B cell (primary cell): ENCODE measurements around the gene CA7. TPM values are rescaled to one million over a fixed set of nuclear protein-coding genes. Genes with fewer than 3 reads are reported as not detected.

Source experiments
- ATAC-seq: fragments of 200-7000 bp; cut with Tn5 transposase; one replicate; pipeline ENCODE4 v1.10.0; 2021; ENCODE audit warnings: low read depth, mild to moderate bottlenecking, moderate number of reproducible peaks, moderate library complexity
- CTCF ChIA-PET: fragments of 350-600 bp; sonication (Branson Sonifier 250); formaldehyde crosslinking; loops from one replicate; lab custom pipeline; 2021; ENCODE audit warnings: antibody characterized with exemption, inconsistent platforms; lab: Charles Lee
- POLR2A ChIA-PET: fragments of 350-600 bp; sonication (Branson Sonifier 250); formaldehyde crosslinking; loops from one replicate; lab custom pipeline; 2021; ENCODE audit warnings: antibody characterized with exemption; lab: Charles Lee
- DNase-seq: peaks from one replicate; pipeline ENCODE4 v3.0.0; 2013
- H2AFZ ChIP-seq: 2 replicates; pipeline ENCODE4 v1.6.1; 2012; ENCODE audit warnings: mild to moderate bottlenecking, low read depth, low read length; ENCODE audit not compliant: insufficient read depth, poor library complexity, severe bottlenecking
- H3K27ac ChIP-seq, 2 donors: 1 replicate in 1 of 2; 2 replicates in 1 of 2; pipeline ENCODE4 v1.5.1; 2012 to 2013; ENCODE audit warnings: low read length in 2 of 2, mild to moderate bottlenecking in 2 of 2, moderate library complexity in 1 of 2
- H3K27me3 ChIP-seq, 4 experiments: fragments of 200-600 bp in 1 of 4; sonication (generic) in 1 of 4; replicated peaks in 1 of 4; 1 replicate in 2 of 4; 2 replicates in 2 of 4; pipeline versions ENCODE4 v1.6.1 to v1.7.0; 2013 to 2016; ENCODE audit warnings: low read length in 3 of 4, mild to moderate bottlenecking in 2 of 4, mixed read lengths in 1 of 4, moderate library complexity in 1 of 4; ENCODE audit not compliant: insufficient read depth in 4 of 4, control insufficient read depth in 3 of 4; ENCODE audit errors: control extremely low read depth in 1 of 4
- H3K36me3 ChIP-seq, 2 experiments: replicated peaks in 1 of 2; 1 replicate in 1 of 2; 2 replicates in 1 of 2; pipeline versions ENCODE4 v1.6.1 to v1.7.1; 2013; ENCODE audit warnings: low read length in 1 of 2; ENCODE audit not compliant: insufficient read depth in 2 of 2, control insufficient read depth in 1 of 2; ENCODE audit errors: control extremely low read depth in 1 of 2, extremely low read depth in 1 of 2
- H3K4me1 ChIP-seq, 2 donors: fragments of 200-600 bp in 1 of 2; sonication (generic) in 1 of 2; 1 replicate in 1 of 2; 2 replicates in 1 of 2; pipeline versions ENCODE4 v1.5.1 to v1.6.1; 2013 to 2017; ENCODE audit warnings: low read length in 2 of 2; ENCODE audit not compliant: control insufficient read depth in 2 of 2, insufficient read depth in 2 of 2
- H3K4me2 ChIP-seq: replicated peaks from 2 replicates; pipeline ENCODE3; 2012; ENCODE audit warnings: mild to moderate bottlenecking, low read depth, low read length; ENCODE audit not compliant: poor library complexity, severe bottlenecking
- H3K4me3 ChIP-seq, 5 experiments: fragments of 200-600 bp in 1 of 5; sonication (generic) in 1 of 5; 1 replicate in 3 of 5; 2 replicates in 2 of 5; pipeline versions ENCODE4 v1.5.1 to v1.7.0; 2011 to 2016; ENCODE audit warnings: low read length in 4 of 5, mild to moderate bottlenecking in 4 of 5, low read depth in 2 of 5, control low read depth in 1 of 5, moderate library complexity in 1 of 5; ENCODE audit not compliant: insufficient read depth in 1 of 5; ENCODE audit errors: control extremely low read depth in 1 of 5, extremely low read depth in 1 of 5
- H3K79me2 ChIP-seq: fragments of 200-600 bp; sonication (generic); one replicate; pipeline ENCODE4 v1.6.0; 2016; ENCODE audit warnings: low read length; ENCODE audit not compliant: control insufficient read depth, insufficient read depth
- H3K9ac ChIP-seq: fragments of 200-600 bp; sonication (generic); 2 replicates; pipeline ENCODE4 v1.6.1; 2017; ENCODE audit warnings: mild to moderate bottlenecking, low read length, moderate library complexity
- H3K9me3 ChIP-seq, 3 donors: one replicate each; pipeline versions ENCODE4 v1.6.1 to v1.7.1; 2013; ENCODE audit warnings: low read length in 2 of 3; ENCODE audit not compliant: control insufficient read depth in 2 of 3, insufficient read depth in 1 of 3; ENCODE audit errors: control extremely low read depth in 1 of 3
- H4K20me1 ChIP-seq: 2 replicates; pipeline ENCODE4 v1.6.0; 2012; ENCODE audit warnings: mild to moderate bottlenecking, low read length; ENCODE audit not compliant: insufficient read depth, control insufficient read depth, poor library complexity, severe bottlenecking
- H3K27ac Mint-ChIP-seq: one replicate; pipeline ENCODE4 v1.8.0; 2021; ENCODE audit warnings: mixed read lengths
- H3K27me3 Mint-ChIP-seq: one replicate; pipeline ENCODE4 v1.8.0; 2021; ENCODE audit warnings: mixed read lengths
- H3K4me1 Mint-ChIP-seq: one replicate; pipeline ENCODE4 v1.8.0; 2021; ENCODE audit warnings: mixed read lengths
- H3K4me3 Mint-ChIP-seq: one replicate; pipeline ENCODE4 v1.8.0; 2021; ENCODE audit warnings: mixed read lengths
- H3K9me3 Mint-ChIP-seq: one replicate; pipeline ENCODE4 v1.8.0; 2022; ENCODE audit warnings: mixed read lengths; ENCODE audit not compliant: insufficient read depth
- EZH2 ChIP-seq: IDR thresholded peaks from 2 replicates; pipeline ENCODE4 v1.6.1; 2012; ENCODE audit warnings: borderline replicate concordance, low read depth, mild to moderate bottlenecking, moderate library complexity, low read length; ENCODE audit not compliant: insufficient read depth, poor library complexity, severe bottlenecking
- WGBS: methylation state at CpG from one replicate; pipeline ENCODE4 v1.1.5; 2013; ENCODE audit warnings: missing lambda C conversion rate; ENCODE audit not compliant: insufficient coverage; 5-methylcytosine and 5-hydroxymethylcytosine counted together
- intact Hi-C: fragments of 100-400 bp; cut with micrococcal nuclease; formaldehyde crosslinking; loops from one replicate; pipeline ENCODE4 v1.10.0; 2022
- polyA plus RNA-seq: library from polyadenylated mRNA; depleted of rRNA; stranded (reverse); fragments of >200 nt; gene quantifications from 2 replicates; pipeline ENCODE4 v1.2.3, GENCODE V29; 2012
- total RNA-seq, 2 donors: library from RNA; stranded (reverse); fragments of 120-200 nt in 1 of 2; gene quantifications; 1 replicate in 1 of 2; 2 replicates in 1 of 2; pipeline versions ENCODE4 v1.2.3 to v1.2.4, GENCODE V29; 2013 to 2022
- TF ChIP-seq, protein P1 (sequence below): fragments of 200-600 bp; IDR thresholded peaks from one replicate; pipeline ENCODE4 v1.8.0; 2022; ENCODE audit warnings: antibody characterized with exemption, mild to moderate bottlenecking

The CA7 gene
- total and polyA plus RNA-seq, 2 donors (not counting 1 experiment from before 2014, with no cell fraction given), result not detected

DNA sequence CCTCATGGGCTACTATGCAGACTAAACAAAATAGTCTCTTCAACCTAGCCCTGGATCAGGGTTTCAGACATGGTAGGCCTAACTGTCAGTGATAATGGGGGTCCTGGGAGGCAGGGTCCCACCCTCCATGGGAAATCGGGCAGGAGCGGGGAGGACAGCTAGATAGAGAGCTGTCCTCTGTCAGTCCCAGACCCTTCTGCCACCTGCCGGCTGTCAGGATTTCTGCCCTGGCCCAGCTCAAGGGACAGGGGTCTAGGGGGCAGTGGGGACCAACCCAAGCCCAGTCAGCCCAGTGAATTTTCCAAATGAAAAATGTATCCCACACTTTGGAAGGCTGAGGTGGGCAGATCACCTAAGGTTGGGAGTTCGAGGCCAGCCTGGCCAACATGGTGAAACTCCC, 5.3 kb downstream of the CA7 start:
- ChIA-PET CTCF (interaction anchor here (0.7 to 2.8 kb wide), 4 partner anchors 18 to 369 kb away, joined by 3 to 14 read pairs (median 4); partner anchors contain the start of gene NAE1), POLR2A (no interaction called here)

DNA sequence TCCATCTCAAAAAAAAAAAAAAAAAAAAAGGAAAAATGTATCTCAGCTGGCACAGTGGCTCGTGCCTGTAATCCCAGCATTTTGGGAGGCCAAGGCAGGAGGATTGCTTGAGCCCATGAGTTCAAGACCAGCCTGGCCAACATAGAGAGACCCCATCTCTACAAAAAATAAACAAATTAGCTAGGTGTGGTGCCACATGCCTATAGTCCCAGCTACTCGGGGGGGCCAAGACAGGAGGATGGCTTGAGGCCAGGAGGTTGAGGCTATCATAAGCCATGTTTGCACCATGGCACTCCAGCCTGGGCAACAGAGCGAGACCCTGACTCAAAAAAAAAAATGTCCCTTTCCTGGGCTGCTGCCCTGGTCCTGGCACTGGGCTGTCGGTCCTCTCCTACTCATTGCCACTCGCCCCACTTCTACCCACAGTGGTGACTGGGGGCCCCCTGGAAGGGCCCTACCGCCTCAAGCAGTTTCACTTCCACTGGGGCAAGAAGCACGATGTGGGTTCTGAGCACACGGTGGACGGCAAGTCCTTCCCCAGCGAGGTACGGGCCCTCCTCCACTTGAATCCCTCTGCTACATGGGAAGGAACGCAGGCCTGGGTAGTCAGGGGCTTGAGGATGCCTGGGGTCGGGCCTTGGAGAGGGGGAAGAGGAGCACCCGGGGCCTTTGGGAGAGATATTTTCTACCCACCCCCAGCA, 6.1 kb downstream of the CA7 start:
- peaks cover 25% of the 10 kb centered on the region for H3K27me3 Mint-ChIP-seq
- H3K79me2 ChIP-seq, result no peaks in the 10 kb centered on the region
- 68% methylated on average over 6 of the region's 14 CpGs for WGBS
- ChIA-PET POLR2A (no interaction called here), CTCF (interaction anchor here (0.7 to 2.8 kb wide), 3 partner anchors 17 to 369 kb away, joined by 4 to 14 read pairs (median 5); partner anchors contain the start of gene NAE1)
- no peaks in the 10 kb centered on the region for H4K20me1 ChIP-seq
- H3K36me3 ChIP-seq, result no peaks in the 10 kb centered on the region
- no peak overlapping the region for H3K27ac Mint-ChIP-seq
- DNase-seq (no peak), ATAC-seq (no peak)
- no peaks in the 10 kb centered on the region for H3K9me3 Mint-ChIP-seq
- no peak overlapping the region for H3K4me2 ChIP-seq
- H3K9ac ChIP-seq, result no peak overlapping the region
- H2AFZ ChIP-seq, result no peak overlapping the region
- no peak overlapping the region for H3K4me3 Mint-ChIP-seq
- H3K27me3 ChIP-seq, result peaks cover 0 to 20% (median 5%) of the 10 kb centered on the region in 4 experiments
- no peak overlapping the region for H3K27ac ChIP-seq
- H3K4me3 ChIP-seq, result no peak overlapping the region
- H3K9me3 ChIP-seq, result no peaks in the 10 kb centered on the region
- TF ChIP-seq, protein P1, sequence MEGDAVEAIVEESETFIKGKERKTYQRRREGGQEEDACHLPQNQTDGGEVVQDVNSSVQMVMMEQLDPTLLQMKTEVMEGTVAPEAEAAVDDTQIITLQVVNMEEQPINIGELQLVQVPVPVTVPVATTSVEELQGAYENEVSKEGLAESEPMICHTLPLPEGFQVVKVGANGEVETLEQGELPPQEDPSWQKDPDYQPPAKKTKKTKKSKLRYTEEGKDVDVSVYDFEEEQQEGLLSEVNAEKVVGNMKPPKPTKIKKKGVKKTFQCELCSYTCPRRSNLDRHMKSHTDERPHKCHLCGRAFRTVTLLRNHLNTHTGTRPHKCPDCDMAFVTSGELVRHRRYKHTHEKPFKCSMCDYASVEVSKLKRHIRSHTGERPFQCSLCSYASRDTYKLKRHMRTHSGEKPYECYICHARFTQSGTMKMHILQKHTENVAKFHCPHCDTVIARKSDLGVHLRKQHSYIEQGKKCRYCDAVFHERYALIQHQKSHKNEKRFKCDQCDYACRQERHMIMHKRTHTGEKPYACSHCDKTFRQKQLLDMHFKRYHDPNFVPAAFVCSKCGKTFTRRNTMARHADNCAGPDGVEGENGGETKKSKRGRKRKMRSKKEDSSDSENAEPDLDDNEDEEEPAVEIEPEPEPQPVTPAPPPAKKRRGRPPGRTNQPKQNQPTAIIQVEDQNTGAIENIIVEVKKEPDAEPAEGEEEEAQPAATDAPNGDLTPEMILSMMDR, result no peak
- TF ChIP-seq EZH2, result no peak
- H3K4me1 Mint-ChIP-seq, result peaks cover 7% of the 10 kb centered on the region
- intact Hi-C loops, result no loop called here
- peaks cover 5 to 7% of the 10 kb centered on the region in 2 donors for H3K4me1 ChIP-seq

More for the DNA sequence above, 5.3 kb downstream of the CA7 start:
- intact Hi-C loops, result no loop called here
- no peak overlapping the region for H3K9ac ChIP-seq
- Mint-ChIP-seq H3K4me3 (no peak overlapping the region), H3K27ac (no peak overlapping the region), H3K9me3 (no peaks in the 10 kb centered on the region), H3K27me3 (peaks cover 30% of the 10 kb centered on the region), H3K4me1 (peaks cover 11% of the 10 kb centered on the region)
- no peak overlapping the region for H3K27ac ChIP-seq
- TF ChIP-seq, protein P1, result no peak
- DNase-seq (no peak), ATAC-seq (no peak)
- no peaks in the 10 kb centered on the region for H3K9me3 ChIP-seq
- no peak overlapping the region for H3K4me3 ChIP-seq
- peaks cover 10 to 13% of the 10 kb centered on the region in 2 donors for H3K4me1 ChIP-seq
- H4K20me1 ChIP-seq, result no peaks in the 10 kb centered on the region
- 94% methylated on average over 3 of the region's 4 CpGs for WGBS
- H3K27me3 ChIP-seq, result peaks cover 0 to 25% (median 9%) of the 10 kb centered on the region in 4 experiments
- H3K79me2 ChIP-seq, result no peaks in the 10 kb centered on the region
- H2AFZ ChIP-seq, result no peak overlapping the region
- no peaks in the 10 kb centered on the region for H3K36me3 ChIP-seq
- H3K4me2 ChIP-seq, result no peak overlapping the region
